OCI-LY1 (cell line): ENCODE measurements around the gene CTNND2.

Experiments
- H2AFZ ChIP-seq: fragments of 200-600 bp; sonication (generic), shearing (Covaris generic); 2 replicates; pipeline ENCODE4 v1.6.0; 2014; ENCODE audit warnings: antibody characterized with exemption, mild to moderate bottlenecking, low read length
- H3F3A ChIP-seq: fragments of 200-600 bp; sonication (generic), shearing (Covaris generic); 2 replicates; pipeline ENCODE4 v1.6.0; 2014; ENCODE audit warnings: mild to moderate bottlenecking, antibody characterized with exemption, low read length, moderate library complexity; ENCODE audit not compliant: insufficient read depth
- H3K27ac ChIP-seq: fragments of 200-600 bp; sonication (generic); 2 replicates; pipeline ENCODE4 v1.5.1; 2014; ENCODE audit warnings: low read length, mixed run types, mild to moderate bottlenecking, low read depth; ENCODE audit not compliant: poor library complexity, severe bottlenecking
- H3K27me3 ChIP-seq: fragments of 200-600 bp; sonication (generic); 2 replicates; pipeline ENCODE4 v1.6.0; 2014; ENCODE audit warnings: antibody characterized with exemption, mild to moderate bottlenecking, low read length, moderate library complexity; ENCODE audit not compliant: insufficient read depth
- H3K36me3 ChIP-seq: fragments of 200-600 bp; sonication (generic); 2 replicates; pipeline ENCODE4 v1.6.1; 2014; ENCODE audit warnings: mild to moderate bottlenecking, antibody characterized with exemption, low read length, moderate library complexity, mixed read lengths; ENCODE audit not compliant: insufficient read depth
- H3K4me1 ChIP-seq: fragments of 200-600 bp; sonication (generic); 2 replicates; pipeline ENCODE4 v1.5.1; 2014; ENCODE audit warnings: mild to moderate bottlenecking, low read length, moderate library complexity; ENCODE audit not compliant: insufficient read depth, severe bottlenecking
- H3K4me2 ChIP-seq: fragments of 200-600 bp; sonication (generic), shearing (Covaris generic); 2 replicates; pipeline ENCODE4 v1.6.1; 2014; ENCODE audit warnings: low read length
- H3K4me3 ChIP-seq: fragments of 200-600 bp; sonication (generic); 2 replicates; pipeline ENCODE4 v1.5.1; 2014; ENCODE audit warnings: low read length, low read depth, mild to moderate bottlenecking, mixed read lengths; ENCODE audit not compliant: poor library complexity, severe bottlenecking
- H3K79me2 ChIP-seq: fragments of 200-600 bp; shearing (Covaris generic); 2 replicates; pipeline ENCODE4 v1.6.1; 2016; ENCODE audit warnings: mixed run types, low read length, mixed read lengths; ENCODE audit not compliant: insufficient read depth
- H3K9ac ChIP-seq: fragments of 200-600 bp; sonication (generic), shearing (Covaris generic); 2 replicates; pipeline ENCODE4 v1.6.1; 2014; ENCODE audit warnings: mild to moderate bottlenecking, low read length, mixed read lengths
- H3K9me2 ChIP-seq: fragments of 200-600 bp; sonication (generic), shearing (Covaris generic); 2 replicates; pipeline ENCODE4 v1.6.1; 2014; ENCODE audit warnings: low read depth, mild to moderate bottlenecking, low read length, mixed read lengths
- H3K9me3 ChIP-seq: fragments of 200-600 bp; shearing (Covaris generic); 2 replicates; pipeline ENCODE4 v1.6.1; 2014; ENCODE audit warnings: low read length, mixed read lengths
- H4K20me1 ChIP-seq: fragments of 200-600 bp; sonication (generic), shearing (Covaris generic); 2 replicates; pipeline ENCODE4 v1.6.0; 2016; ENCODE audit warnings: mild to moderate bottlenecking, low read length; ENCODE audit not compliant: insufficient read depth
- CTCF ChIP-seq: fragments of 200-600 bp; sonication (generic), shearing (Covaris generic); IDR thresholded peaks from 2 replicates; pipeline ENCODE4 v1.5.1; 2017; ENCODE audit warnings: mild to moderate bottlenecking, antibody characterized with exemption, low read length, moderate library complexity, mixed read lengths
- EZH2 ChIP-seq: fragments of 200-600 bp; sonication (generic), shearing (Covaris generic); IDR thresholded peaks from 2 replicates; pipeline ENCODE4 v1.8.0; 2017; ENCODE audit warnings: borderline replicate concordance, mixed run types, mild to moderate bottlenecking, antibody characterized with exemption, low read length, moderate library complexity, mixed read lengths

Gene CTNND2

GRCh38 chr5:11054014-11054413, 850.2 kb downstream of the CTNND2 start:
- Histone ChIP-seq H3K9me3 (no peaks in the 10 kb centered on the region), H4K20me1 (no peaks in the 10 kb centered on the region), H3K9me2 (no peaks in the 10 kb centered on the region), H3F3A (no peaks in the 10 kb centered on the region), H3K4me2 (no peak overlapping the region), H3K79me2 (no peaks in the 10 kb centered on the region), H3K27ac (no peak overlapping the region), H3K36me3 (no peaks in the 10 kb centered on the region), H3K4me1 (no peaks in the 10 kb centered on the region), H3K4me3 (no peak overlapping the region), H2AFZ (no peak overlapping the region), H3K9ac (no peak overlapping the region), H3K27me3 (no peaks in the 10 kb centered on the region)
- TF ChIP-seq CTCF (no peak), EZH2 (no peak)

- Histone ChIP-seq H3K27ac (no peak overlapping the region), H3K27me3 (no peaks in the 10 kb centered on the region), H3K4me1 (no peaks in the 10 kb centered on the region), H3K9me2 (no peaks in the 10 kb centered on the region), H4K20me1 (no peaks in the 10 kb centered on the region), H3K4me3 (no peak overlapping the region), H3K36me3 (no peaks in the 10 kb centered on the region), H2AFZ (no peak overlapping the region), H3K9ac (no peak overlapping the region), H3K4me2 (no peak overlapping the region), H3F3A (no peaks in the 10 kb centered on the region), H3K9me3 (no peaks in the 10 kb centered on the region), H3K79me2 (no peaks in the 10 kb centered on the region)
- no peak for TF ChIP-seq EZH2
- no peak for TF ChIP-seq CTCF
Measured at GRCh38 chr5:11052871-11053270, 851.4 kb downstream of the CTNND2 start.

GRCh38 chr5:11050596-11051304, 853.5 kb downstream of the CTNND2 start:
- no peaks in the 10 kb centered on the region for H4K20me1 ChIP-seq
- H3K27ac ChIP-seq = no peak overlapping the region
- no peak overlapping the region for H3K4me3 ChIP-seq
- no peaks in the 10 kb centered on the region for H3F3A ChIP-seq
- H3K4me1 ChIP-seq = no peaks in the 10 kb centered on the region
- H3K27me3 ChIP-seq = no peaks in the 10 kb centered on the region
- no peaks in the 10 kb centered on the region for H3K79me2 ChIP-seq
- no peak overlapping the region for H3K4me2 ChIP-seq
- H3K9ac ChIP-seq = no peak overlapping the region
- H3K9me3 ChIP-seq = no peaks in the 10 kb centered on the region
- H3K9me2 ChIP-seq = no peaks in the 10 kb centered on the region
- no peak for TF ChIP-seq CTCF
- no peak for TF ChIP-seq EZH2
- H2AFZ ChIP-seq = no peak overlapping the region
- no peaks in the 10 kb centered on the region for H3K36me3 ChIP-seq
